GM20000 (cell line): ENCODE data around the gene SPECC1L.
"Not testable (repeated sequence)": the region's sequence is repeated elsewhere in the genome, so short reads cannot be mapped to it uniquely, and the experiment has no call there.

Source experiments
- DNase-seq: peaks from one replicate; pipeline ENCODE4 v3.0.0; 2012; ENCODE audit warnings: low spot score
- CTCF ChIP-seq: IDR thresholded peaks from 2 replicates; pipeline ENCODE4 v1.5.1; 2012; ENCODE audit warnings: mild to moderate bottlenecking, control low read depth; ENCODE audit errors: extremely low read depth, missing control alignments

SPECC1L gene

GRCh38 chr22:24244144-24244787, 26.4 kb upstream of the SPECC1L start:
- TF ChIP-seq CTCF, result no peak
- no peak for DNase-seq

GRCh38 chr22:24245030-24245431, 25.6 kb upstream of the SPECC1L start, which contains the start of gene GGT5:
GGT5 (minus strand) TSS chr22:24245082; CDS start chr22:24244725, 357 bp downstream.
- not testable (repeated sequence) for DNase-seq

GRCh38 chr22:24245584-24246561, 24.8 kb upstream of the SPECC1L start:
- not testable (repeated sequence) for DNase-seq

- DNase-seq, result no peak
- no peak for TF ChIP-seq CTCF
Measured at GRCh38 chr22:24247011-24247507, 23.6 kb upstream of the SPECC1L start.

GRCh38 chr22:24247564-24248344, 22.9 kb upstream of the SPECC1L start:
- peak; percentile 83 for DNase-seq
- peak; percentile 48 for TF ChIP-seq CTCF

GRCh38 chr22:24248611-24249010, 22.0 kb upstream of the SPECC1L start:
- not testable (repeated sequence) for DNase-seq

GRCh38 chr22:24249413-24249812, 21.2 kb upstream of the SPECC1L start:
- not testable (repeated sequence) for DNase-seq

- not testable (repeated sequence) for DNase-seq
Measured at GRCh38 chr22:24251286-24251685, 19.3 kb upstream of the SPECC1L start.

GRCh38 chr22:24253126-24253525, 17.5 kb upstream of the SPECC1L start:
- not testable (repeated sequence) for DNase-seq

GRCh38 chr22:24256136-24256535, 14.5 kb upstream of the SPECC1L start:
- not testable (repeated sequence) for DNase-seq

GRCh38 chr22:24256736-24257135, 13.9 kb upstream of the SPECC1L start:
- DNase-seq, result not testable (repeated sequence)

- DNase-seq, result peak; percentile 62
Measured at GRCh38 chr22:24259459-24259858, 11.2 kb upstream of the SPECC1L start.

- DNase-seq, result not testable (repeated sequence)
Measured at GRCh38 chr22:24262185-24262749, 8.4 kb upstream of the SPECC1L start.

- not testable (repeated sequence) for DNase-seq
Measured at GRCh38 chr22:24263479-24263878, 7.2 kb upstream of the SPECC1L start.

- not testable (repeated sequence) for DNase-seq
Measured at GRCh38 chr22:24264329-24264896, 6.2 kb upstream of the SPECC1L start.
